GM13976 (cell line): ENCODE data around the gene ZMIZ1.
A peak's percentile ranks its signal among the peaks of the same experiment; 100 is the strongest.

Experiments used
- DNase-seq: peaks from one replicate; pipeline ENCODE4 v3.0.0; 2012; ENCODE audit warnings: low spot score
- CTCF ChIP-seq: IDR thresholded peaks from 2 replicates; pipeline ENCODE4 v1.5.1; 2012; ENCODE audit warnings: borderline replicate concordance, mild to moderate bottlenecking; ENCODE audit not compliant: insufficient read depth; ENCODE audit errors: extremely low read depth, missing control alignments, control extremely low read depth
- in situ Hi-C: fragments of 300-500 bp; cut with MboI; formaldehyde crosslinking; loops from one replicate; pipeline ENCODE4 v1.12.0; 2022; ENCODE audit warnings: low sequenced_read_pairs, mixed read lengths, inconsistent platforms; ENCODE audit not compliant: unreplicated experiment

The ZMIZ1 gene

DNA sequence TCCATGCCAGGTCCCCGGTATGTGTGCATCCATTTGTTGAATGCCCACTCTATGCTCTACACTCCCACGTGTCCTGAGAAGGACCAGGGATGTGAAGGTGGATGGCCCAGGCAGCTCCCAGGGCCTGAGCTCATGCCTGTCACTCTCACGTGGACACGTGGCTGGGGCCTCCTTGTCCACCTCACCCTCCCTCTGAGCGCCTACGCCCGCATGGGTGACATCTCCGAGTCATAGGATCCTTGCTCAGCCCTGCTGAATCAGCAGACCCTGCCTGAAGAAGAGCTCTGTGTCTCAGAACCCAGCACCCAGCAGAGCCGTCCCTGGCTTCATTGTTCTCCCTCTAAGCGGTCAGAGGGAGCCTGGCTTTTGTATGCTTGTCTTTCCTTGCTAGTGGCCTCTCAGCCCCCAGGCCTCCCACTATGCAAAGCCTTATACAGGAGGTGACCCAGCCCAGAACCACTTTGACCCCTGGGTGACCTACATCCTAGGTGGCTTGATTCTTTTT lies 170.6 kb downstream of the ZMIZ1 start:
- in situ Hi-C loops = no loop called here
- TF ChIP-seq CTCF = no peak
- DNase-seq = no peak

- in situ Hi-C loops = no loop called here
- DNase-seq = no peak
- no peak for TF ChIP-seq CTCF
Measured at GRCh38 chr10:79239924-79240581, 171.3 kb downstream of the ZMIZ1 start.

DNA sequence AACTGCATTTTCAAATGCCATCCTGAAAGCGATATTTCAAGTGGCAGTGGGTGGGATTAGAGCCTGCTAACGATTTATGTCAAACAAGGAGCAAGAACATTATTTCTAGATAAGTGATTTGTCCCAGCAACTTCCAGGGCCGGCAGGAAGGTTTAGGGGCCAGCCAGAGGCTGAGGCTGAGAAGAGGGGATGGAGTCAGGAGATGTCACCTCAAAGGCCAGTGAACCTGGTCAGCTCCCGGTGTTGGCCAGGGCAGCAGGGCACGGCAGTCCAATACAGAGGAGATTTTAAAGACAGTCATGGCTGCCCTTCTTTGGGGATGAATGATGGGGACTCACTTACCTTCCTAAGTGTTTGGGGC lies 172.8 kb downstream of the ZMIZ1 start:
- TF ChIP-seq CTCF = no peak
- in situ Hi-C loops = no loop called here
- DNase-seq = no peak

DNA sequence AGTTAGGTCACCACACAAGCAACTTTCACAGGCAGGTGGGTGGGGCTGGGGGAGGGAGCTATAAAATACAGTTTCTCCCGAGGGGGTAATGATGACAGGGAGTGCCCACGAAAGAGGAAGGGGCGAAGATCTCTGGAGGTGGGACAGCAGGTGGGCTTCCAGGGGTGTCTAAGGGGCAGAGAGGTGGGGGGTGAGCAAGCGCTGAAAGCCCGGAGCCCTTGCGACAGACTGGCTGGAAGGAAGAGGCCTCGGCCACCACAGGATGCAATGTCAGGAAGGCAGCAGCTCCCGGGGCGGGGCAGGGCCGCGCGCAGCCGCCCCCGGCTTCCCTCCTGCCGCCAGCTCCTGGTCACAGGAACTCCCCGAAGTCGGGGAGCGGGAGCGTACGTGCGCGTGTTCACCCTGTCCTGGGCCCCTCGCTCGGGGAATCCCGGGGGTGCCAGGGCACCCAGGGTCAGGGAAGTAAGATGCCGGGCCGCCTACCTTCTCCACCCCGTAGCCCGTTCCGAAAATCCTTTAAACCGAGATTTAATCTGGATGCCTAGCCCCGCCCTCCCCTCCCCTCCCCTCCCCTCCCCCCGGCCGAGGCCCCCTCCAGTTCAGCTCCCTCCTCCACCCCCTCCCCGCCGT lies 173.3 kb downstream of the ZMIZ1 start:
- TF ChIP-seq CTCF = no peak
- in situ Hi-C loops = no loop called here
- DNase-seq = peak; percentile 88

GRCh38 chr10:79242620-79243152 lies 173.9 kb downstream of the ZMIZ1 start:
- in situ Hi-C loops = no loop called here
- DNase-seq = peak; percentile 88

DNA sequence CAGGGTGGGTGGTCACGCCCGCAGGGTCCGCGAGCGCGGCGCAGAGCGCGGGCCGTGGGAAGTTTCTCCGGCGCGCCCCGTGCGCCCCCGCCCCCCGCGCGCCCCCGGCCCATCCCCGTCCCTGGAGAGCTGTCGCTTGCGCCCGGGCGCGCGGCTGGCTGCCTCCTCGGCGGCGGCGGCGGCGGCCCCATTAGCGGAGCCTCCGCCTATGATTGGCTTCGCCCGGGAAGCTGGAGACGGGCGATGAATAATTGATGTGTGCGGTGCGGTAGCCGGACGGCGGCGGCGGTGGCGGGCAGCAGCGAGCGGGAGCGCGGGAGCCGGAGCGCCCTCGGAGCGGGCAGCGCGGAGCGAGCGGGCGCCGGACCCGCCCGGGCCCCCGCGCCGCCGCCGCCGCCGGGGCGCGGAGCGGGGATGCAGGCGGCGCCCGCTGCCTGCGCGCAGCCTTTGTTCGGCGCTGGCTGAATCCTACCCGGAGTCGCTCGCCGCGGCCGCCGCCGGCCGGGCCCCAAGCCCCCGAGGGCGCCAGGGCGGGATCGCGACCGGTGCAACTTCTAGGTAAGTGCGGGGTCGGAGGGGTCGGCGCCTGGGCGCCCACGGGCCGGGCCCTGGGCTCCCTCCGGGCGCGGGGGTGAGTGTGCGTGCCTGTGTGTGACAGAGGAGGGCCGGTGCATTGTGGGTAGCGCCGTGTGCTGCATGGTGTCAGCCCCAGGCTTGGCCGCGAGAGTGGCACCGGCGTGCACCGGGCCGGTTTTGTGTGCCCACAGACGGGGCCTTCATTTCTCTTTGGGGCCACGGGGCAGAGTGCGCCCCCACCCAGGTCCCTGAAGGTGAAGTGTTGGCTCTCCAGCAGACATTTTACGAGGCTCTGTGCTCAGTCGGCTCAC lies 174.7 kb downstream of the ZMIZ1 start:
- DNase-seq = peak; percentile 83
- in situ Hi-C loops = no loop called here
- TF ChIP-seq CTCF = no peak

More at GRCh38 chr10:79242620-79243152, 173.9 kb downstream of the ZMIZ1 start:
- TF ChIP-seq CTCF = no peak
